Measurements from ENCODE around the gene ARPP21.
"Not testable (repeated sequence)": the region's sequence is repeated elsewhere in the genome, so short reads cannot be mapped to it uniquely, and the experiment has no call there.

ARPP21 gene

GRCh38 chr3:35814531-35814930 lies 175.2 kb downstream of the ARPP21 start:
- H3K4me3 ChIP-seq (ENCODE audit: low read depth, low read length) = no peak overlapping the region
- TF ChIP-seq CTCF (conservative IDR thresholded peaks at IDR 0.05; ENCODE audit: low read depth, low read length) = no peak
- no peak for DNase-seq (ENCODE audit: low read depth)

DNA sequence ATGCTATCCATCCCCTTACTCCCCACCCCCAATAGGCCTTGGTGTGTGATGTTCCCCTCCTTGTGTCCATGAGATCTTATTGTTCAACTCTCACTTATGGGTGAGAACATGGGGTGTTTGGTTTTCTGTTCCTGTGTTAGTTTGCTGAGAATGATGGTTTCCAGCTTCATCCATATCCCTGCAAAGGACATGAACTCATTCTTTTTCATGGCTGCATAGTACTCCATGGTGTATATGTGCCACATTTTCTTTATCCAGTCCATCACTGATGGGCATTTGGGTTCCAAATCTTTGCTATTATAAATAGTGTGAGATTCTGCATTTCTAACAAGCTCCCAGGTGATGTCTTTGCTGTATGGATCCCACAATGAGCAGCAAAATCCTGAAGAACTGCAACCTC lies 176.5 kb downstream of the ARPP21 start:
- H3K4me3 ChIP-seq (ENCODE audit: low read depth, low read length); DNase-seq (ENCODE audit: low read depth): not testable (repeated sequence)

GRCh38 chr3:35817216-35817615 lies 177.9 kb downstream of the ARPP21 start:
- no peak for TF ChIP-seq CTCF (conservative IDR thresholded peaks at IDR 0.05; ENCODE audit: low read depth, low read length)
- DNase-seq (ENCODE audit: low read depth) = no peak
- no peak overlapping the region for H3K4me3 ChIP-seq (ENCODE audit: low read depth, low read length)

- TF ChIP-seq CTCF (conservative IDR thresholded peaks at IDR 0.05; ENCODE audit: low read depth, low read length) = no peak
- H3K4me3 ChIP-seq (ENCODE audit: low read depth, low read length) = no peak overlapping the region
- peak; percentile 5 for DNase-seq (ENCODE audit: low read depth)
These were observed 192.8 kb downstream of the ARPP21 start for GRCh38 chr3:35832140-35832571.

Data from choroid plexus epithelial cell (primary cell).